Right lobe of liver (tissue), 6 donors: ENCODE results near the gene TNS1. TPM values are rescaled to one million over a fixed set of nuclear protein-coding genes. Genes with fewer than 3 reads are reported as not detected.
A peak's percentile ranks its signal among the peaks of the same experiment; 100 is the strongest.

ENCODE experiments used
- ATAC-seq, 4 donors: fragments of 200-7000 bp; cut with Tn5 transposase; one replicate each; pipeline ENCODE4 v1.9.1; 2020; ENCODE audit warnings: mild to moderate bottlenecking in 4 of 4, moderate library complexity in 4 of 4
- DNase-seq, 3 donors: peaks; one replicate each; pipeline ENCODE4 v3.0.0-alpha.2; 2020
- H3K27ac ChIP-seq, 3 donors: fragments of 200-600 bp; one replicate each; pipeline ENCODE4 v1.8.0; 2022
- H3K27me3 ChIP-seq, 2 donors: fragments of 200-600 bp; one replicate each; pipeline ENCODE4 v1.8.0; 2022
- H3K36me3 ChIP-seq, 4 donors: fragments of 200-600 bp; sonication (generic) in 1 of 4; one replicate each; pipeline versions ENCODE4 v1.5.1 to v1.8.0; 2017 to 2022; ENCODE audit warnings: control low read depth in 1 of 4
- H3K4me1 ChIP-seq, 4 donors: fragments of 200-600 bp; sonication (generic) in 1 of 4; one replicate each; pipeline versions ENCODE4 v1.5.1 to v1.8.0; 2017 to 2022; ENCODE audit warnings: control low read depth in 1 of 4
- H3K4me3 ChIP-seq, 3 donors: fragments of 200-600 bp; one replicate each; pipeline ENCODE4 v1.8.0; 2022
- H3K9me3 ChIP-seq, 4 donors: fragments of 200-600 bp; sonication (generic) in 1 of 4; one replicate each; pipeline versions ENCODE4 v1.5.1 to v1.8.0; 2017 to 2022; ENCODE audit warnings: control low read depth in 1 of 4
- POLR2A ChIP-seq: fragments of 450-650 bp; IDR thresholded peaks from one replicate; pipeline ENCODE4 v1.6.1; 2017; ENCODE audit warnings: antibody characterized with exemption, mild to moderate bottlenecking
- WGBS: methylation state at CpG from one replicate; pipeline ENCODE4 v1.1.6; 2018; ENCODE audit warnings: low coverage, low lambda C conversion rate; ENCODE audit not compliant: insufficient coverage; ENCODE audit errors: missing lambda C conversion rate; 5-methylcytosine and 5-hydroxymethylcytosine counted together
- intact Hi-C, 2 donors: fragments of 100-400 bp; cut with DNase I; formaldehyde crosslinking; loops; one replicate each; pipeline versions ENCODE4 v1.11.2 to v1.14.1; 2022
- total RNA-seq, 6 experiments: library from RNA; depleted of rRNA in 2 of 6; stranded (reverse); fragments of >200 nt in 2 of 6; fragmentation: NEBNext Ultra II Directional in 3 of 6; extraction: Animal tissue kit (Norgen Biotek cat#: 25700) in 3 of 6; gene quantifications; one replicate each; pipeline versions ENCODE4 v1.1.0 to v1.2.4, GENCODE V29; 2016 to 2023
- TF ChIP-seq, protein P1 (sequence below), 4 donors: fragments of 200-600 bp in 3 of 4; fragments of 450-650 bp in 1 of 4; IDR thresholded peaks; one replicate each; pipeline versions ENCODE4 v1.5.1 to v1.8.0; 2016 to 2022; ENCODE audit warnings: antibody characterized with exemption in 4 of 4, mild to moderate bottlenecking in 2 of 4
- donor health status: DM: no; HTN: yes; CAD: no.
- donor health status: DM: no; HTN: no; CAD: no.
- donor health status: DM: no; HTN: no; CAD: no.
- donor health status: DM: no; HTN: yes; CAD: no.
- donor health status: DM: no; HTN: yes; CAD: no.

TNS1 gene
- total RNA-seq, 6 experiments from 2014 or later: 68.4 to 209 (median 99.2) TPM

GRCh38 chr2:217797661-217798069, 205.1 kb downstream of the TNS1 start:
- Histone ChIP-seq H3K27me3 (no peaks in the 10 kb centered on the region), H3K36me3 (peaks cover 0 to 13% (median 2%) of the 10 kb centered on the region in 4 donors), H3K4me3 (no peak overlapping the region), H3K9me3 (no peaks in the 10 kb centered on the region), H3K27ac (no peak overlapping the region), H3K4me1 (no peaks in the 10 kb centered on the region)
- TF ChIP-seq, protein P1, sequence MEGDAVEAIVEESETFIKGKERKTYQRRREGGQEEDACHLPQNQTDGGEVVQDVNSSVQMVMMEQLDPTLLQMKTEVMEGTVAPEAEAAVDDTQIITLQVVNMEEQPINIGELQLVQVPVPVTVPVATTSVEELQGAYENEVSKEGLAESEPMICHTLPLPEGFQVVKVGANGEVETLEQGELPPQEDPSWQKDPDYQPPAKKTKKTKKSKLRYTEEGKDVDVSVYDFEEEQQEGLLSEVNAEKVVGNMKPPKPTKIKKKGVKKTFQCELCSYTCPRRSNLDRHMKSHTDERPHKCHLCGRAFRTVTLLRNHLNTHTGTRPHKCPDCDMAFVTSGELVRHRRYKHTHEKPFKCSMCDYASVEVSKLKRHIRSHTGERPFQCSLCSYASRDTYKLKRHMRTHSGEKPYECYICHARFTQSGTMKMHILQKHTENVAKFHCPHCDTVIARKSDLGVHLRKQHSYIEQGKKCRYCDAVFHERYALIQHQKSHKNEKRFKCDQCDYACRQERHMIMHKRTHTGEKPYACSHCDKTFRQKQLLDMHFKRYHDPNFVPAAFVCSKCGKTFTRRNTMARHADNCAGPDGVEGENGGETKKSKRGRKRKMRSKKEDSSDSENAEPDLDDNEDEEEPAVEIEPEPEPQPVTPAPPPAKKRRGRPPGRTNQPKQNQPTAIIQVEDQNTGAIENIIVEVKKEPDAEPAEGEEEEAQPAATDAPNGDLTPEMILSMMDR (IDR thresholded peaks at IDR 0.05): no peak
- TF ChIP-seq POLR2A: no peak
- intact Hi-C loops: no loop called here
- DNase-seq (peak in 2 of 3 donors; percentile 68 to 73), ATAC-seq (peak; percentile 18 to 54 (median 45))
- WGBS: 35% methylated on average over 3 of the region's 8 CpGs

- H3K27me3 ChIP-seq: no peaks in the 10 kb centered on the region
- WGBS: no CpG with 5 or more reads among the region's 3 CpGs
- H3K27ac ChIP-seq: no peak overlapping the region
- ATAC-seq (peak in 3 of 4 donors; percentile 1 to 23 (median 3)), DNase-seq (no peak)
- H3K36me3 ChIP-seq: peaks cover 0 to 8% (median 2%) of the 10 kb centered on the region in 4 donors
- TF ChIP-seq, protein P1 (IDR thresholded peaks at IDR 0.05): no peak
- no peak for TF ChIP-seq POLR2A
- intact Hi-C loops: no loop called here
- H3K4me1 ChIP-seq: no peaks in the 10 kb centered on the region
- no peak overlapping the region for H3K4me3 ChIP-seq
- no peaks in the 10 kb centered on the region for H3K9me3 ChIP-seq
Measured at GRCh38 chr2:217797165-217797564, 205.6 kb downstream of the TNS1 start.

DNA sequence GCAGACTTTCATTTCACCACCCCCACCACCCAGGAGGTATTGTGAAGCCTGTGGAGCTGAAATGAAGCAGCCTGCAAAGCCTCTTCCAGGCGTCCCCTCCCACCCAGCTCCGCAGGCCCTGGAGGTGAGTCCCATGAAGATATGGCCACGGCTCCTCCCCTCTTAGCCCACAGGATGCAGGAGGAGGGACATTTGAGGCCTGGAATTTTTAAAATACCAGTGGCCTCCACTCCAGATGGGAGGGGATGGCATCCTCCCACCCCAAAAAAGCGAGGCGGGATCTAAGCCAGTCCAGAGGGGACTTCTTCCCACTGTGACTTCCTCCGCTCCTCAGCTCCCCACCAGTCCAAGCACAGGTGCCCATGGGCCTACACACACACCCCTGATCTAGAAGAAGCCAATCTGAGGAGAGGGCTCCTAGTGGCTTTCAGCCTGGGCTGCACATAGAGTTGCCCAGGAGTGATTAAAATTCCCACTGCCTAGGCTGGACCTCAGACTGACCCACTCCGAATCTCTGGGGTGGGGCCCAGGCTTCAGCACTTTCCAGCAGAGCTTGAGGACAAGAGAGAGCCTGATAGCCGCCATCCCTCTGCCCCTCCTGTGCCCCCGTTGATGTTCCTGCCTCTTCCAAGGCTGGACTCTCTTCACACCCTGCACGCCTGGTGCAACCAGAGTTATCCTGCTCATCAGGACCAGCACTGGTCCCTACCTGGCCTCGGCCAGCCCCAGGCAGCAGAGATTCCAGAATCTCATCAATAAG, 206.9 kb downstream of the TNS1 start:
- 83% methylated on average over 4 of the region's 11 CpGs for WGBS
- H3K36me3 ChIP-seq: peaks cover 0 to 5% (median 0%) of the 10 kb centered on the region in 4 donors
- DNase-seq (no peak), ATAC-seq (peak in 1 of 4 donors; percentile 2)
- no peaks in the 10 kb centered on the region for H3K27me3 ChIP-seq
- no peaks in the 10 kb centered on the region for H3K9me3 ChIP-seq
- H3K27ac ChIP-seq: no peak overlapping the region
- intact Hi-C loops: no loop called here
- H3K4me3 ChIP-seq: no peak overlapping the region
- H3K4me1 ChIP-seq: no peaks in the 10 kb centered on the region
- TF ChIP-seq, protein P1 (IDR thresholded peaks at IDR 0.05): no peak
- no peak for TF ChIP-seq POLR2A

DNA sequence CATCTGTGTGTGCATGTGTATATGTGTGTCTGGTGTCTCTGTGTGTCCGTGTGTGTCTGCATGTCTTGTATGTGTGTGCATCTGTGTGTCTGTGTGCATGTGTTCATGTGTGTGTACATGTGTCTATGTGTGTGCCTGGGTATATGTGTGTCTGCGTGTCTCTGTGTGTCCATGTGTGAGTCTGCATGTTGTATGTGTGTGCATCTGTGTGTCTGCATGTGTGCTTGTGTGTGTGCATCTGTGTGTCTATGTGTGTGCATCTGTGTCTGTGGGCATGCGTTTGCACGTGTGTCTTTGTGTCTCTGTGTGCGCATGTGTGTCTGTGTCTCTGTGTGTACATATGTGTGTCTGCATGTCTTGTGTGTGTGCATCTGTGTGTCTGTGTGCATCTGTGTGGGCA, 207.7 kb downstream of the TNS1 start:
- Histone ChIP-seq H3K27me3 (no peaks in the 10 kb centered on the region), H3K36me3 (no peaks in the 10 kb centered on the region), H3K4me3 (no peak overlapping the region), H3K9me3 (no peaks in the 10 kb centered on the region), H3K27ac (no peak overlapping the region), H3K4me1 (no peaks in the 10 kb centered on the region)
- intact Hi-C loops: no loop called here
- ATAC-seq: no peak
- no peak for DNase-seq
- no peak for TF ChIP-seq POLR2A
- TF ChIP-seq, protein P1 (IDR thresholded peaks at IDR 0.05): no peak
- WGBS: 79% methylated on average over 4 of the region's 5 CpGs
